K562 (cell line): ENCODE measurements around the gene DOCK4. TPM values are rescaled to one million over a fixed set of nuclear protein-coding genes. Genes with fewer than 3 reads are reported as not detected.
A peak's percentile ranks its signal among the peaks of the same experiment; 100 is the strongest.

Experiments
- ATAC-seq: fragments of 200-7000 bp; cut with Tn5 transposase; 3 replicates; pipeline ENCODE4 v1.9.1; 2020; ENCODE audit warnings: moderate library complexity
- BruUV-seq: library from RNA; stranded (reverse); fragments of 400-500 nt; replicated peaks from 2 replicates; lab custom pipeline; 2021; lab: Mats Ljungman, UMichigan
- CTCF ChIA-PET: fragments of 300-600 bp; formaldehyde crosslinking; extraction: SDS; loops from one replicate; lab custom pipeline; 2021; ENCODE audit warnings: low intra/inter-chr PET ratio; lab: Yijun Ruan, JAX
- POLR2A ChIA-PET: fragments of 300-600, 350-650 bp; sonication (Branson Sonifier 250); formaldehyde crosslinking; extraction: SDS; loops from one replicate; lab custom pipeline; 2021; ENCODE audit warnings: antibody characterized with exemption, inconsistent platforms; lab: Yijun Ruan, JAX
- DNase-seq, 4 experiments: peaks; one replicate each; pipeline versions ENCODE4 v3.0.0 to v3.0.0-alpha.2; 2011 to 2018; ENCODE audit warnings: low spot score in 3 of 4, mixed read lengths in 3 of 4; ENCODE audit errors: extremely low read depth in 1 of 4
- FAIRE-seq: peaks from 2 replicates; lab custom pipeline; 2011; peaks lifted over from hg19 to GRCh38; lab: Jason Lieb, UNC
- H2AFZ ChIP-seq: 2 replicates; pipeline ENCODE4 v1.6.0; 2011; ENCODE audit warnings: low read depth, low read length, control low read depth, inconsistent platforms
- H3K27ac ChIP-seq: fragments of 200-600 bp; 3 replicates; pipeline ENCODE4 v1.8.0; 2011; ENCODE audit warnings: low read depth, mild to moderate bottlenecking, control low read depth, inconsistent platforms, low read length, moderate library complexity, mixed read lengths; ENCODE audit errors: extremely low read depth
- H3K27me3 ChIP-seq, 2 experiments: fragments of 300-600 bp in 1 of 2; 2 replicates in 1 of 2; 3 replicates in 1 of 2; pipeline versions ENCODE4 v1.6.0 to v1.8.0; 2011; ENCODE audit warnings: inconsistent platforms in 2 of 2, low read length in 2 of 2, mild to moderate bottlenecking in 1 of 2, mixed read lengths in 1 of 2, moderate library complexity in 1 of 2; ENCODE audit not compliant: control insufficient read depth in 2 of 2, insufficient read depth in 2 of 2
- H3K36me3 ChIP-seq: fragments of 300-600 bp; 3 replicates; pipeline ENCODE4 v1.8.0; 2011; ENCODE audit warnings: mild to moderate bottlenecking, low read length, inconsistent platforms; ENCODE audit not compliant: control insufficient read depth, insufficient read depth
- H3K4me1 ChIP-seq, 2 experiments: fragments of 200-600 bp in 1 of 2; replicated peaks in 1 of 2; 2 replicates in 1 of 2; 3 replicates in 1 of 2; pipeline versions ENCODE4 v1.5.1 to v1.8.0; 2011; ENCODE audit warnings: inconsistent platforms in 2 of 2, low read length in 2 of 2, mild to moderate bottlenecking in 1 of 2, mixed read lengths in 1 of 2, moderate library complexity in 1 of 2; ENCODE audit not compliant: control insufficient read depth in 2 of 2, insufficient read depth in 2 of 2
- H3K4me2 ChIP-seq: 2 replicates; pipeline ENCODE4 v1.6.1; 2011; ENCODE audit warnings: low read length, control low read depth, inconsistent platforms, mixed read lengths; ENCODE audit not compliant: insufficient read depth
- H3K4me3 ChIP-seq: fragments of 200-600 bp; sonication (generic), shearing (Covaris generic); 2 replicates; pipeline ENCODE4 v1.5.1; 2016; ENCODE audit warnings: control low read depth, inconsistent platforms
- H3K79me2 ChIP-seq: fragments of 200-600 bp; 3 replicates; pipeline ENCODE4 v1.8.0; 2011; ENCODE audit warnings: low read length, inconsistent platforms; ENCODE audit not compliant: control insufficient read depth, insufficient read depth
- H3K9ac ChIP-seq, 2 experiments: 2 replicates each; pipeline versions ENCODE4 v1.6.0 to v1.6.1; 2011; ENCODE audit warnings: low read depth in 2 of 2, low read length in 2 of 2, control low read depth in 1 of 2, inconsistent platforms in 1 of 2, mild to moderate bottlenecking in 1 of 2, mixed read lengths in 1 of 2; ENCODE audit not compliant: insufficient read depth in 1 of 2
- H3K9me1 ChIP-seq: one replicate; pipeline ENCODE4 v1.6.0; 2011; ENCODE audit warnings: inconsistent platforms, mild to moderate bottlenecking, low read length, moderate library complexity; ENCODE audit not compliant: control insufficient read depth, insufficient read depth
- H3K9me3 ChIP-seq: replicated peaks from 2 replicates; pipeline ENCODE4 v1.5.1; 2011; ENCODE audit warnings: low read depth, low read length, inconsistent platforms; ENCODE audit not compliant: control insufficient read depth, insufficient read depth
- H4K20me1 ChIP-seq: replicated peaks from 2 replicates; pipeline ENCODE4 v1.6.1; 2011; ENCODE audit warnings: low read length, inconsistent platforms, mixed read lengths; ENCODE audit not compliant: control insufficient read depth, insufficient read depth
- BACH1 ChIP-seq: fragments of 200-800 bp; sonication (Bioruptor generic); IDR thresholded peaks from 2 replicates; pipeline ENCODE4 v1.6.1; 2016; ENCODE audit warnings: missing genetic modification characterization, missing compliant biosample characterization
- COPS2 ChIP-seq: fragments of 450-650 bp; conservative IDR thresholded peaks from 2 replicates; pipeline ENCODE4 v1.6.1; 2016; ENCODE audit warnings: mild to moderate bottlenecking, moderate library complexity
- HDAC3 ChIP-seq: fragments of 450-650 bp; IDR thresholded peaks from 2 replicates; pipeline ENCODE4 v1.6.1; 2018; ENCODE audit warnings: borderline replicate concordance, mild to moderate bottlenecking, moderate library complexity; ENCODE audit not compliant: partially characterized antibody
- PHB2 ChIP-seq: fragments of 450-650 bp; IDR thresholded peaks from 2 replicates; pipeline ENCODE4 v1.6.1; 2017; ENCODE audit warnings: low read depth
- ZNF699 ChIP-seq: fragments of 250-450 bp; sonication (Bioruptor Pico); IDR thresholded peaks from 2 replicates; pipeline ENCODE4 v1.8.0; 2021; ENCODE audit warnings: mild to moderate bottlenecking, moderate library complexity; ENCODE audit not compliant: insufficient replicate concordance
- WGBS: fragments of 100-300 bp; shearing (Covaris generic); methylation state at CpG from one replicate; pipeline ENCODE4 v1.1.6; 2016; ENCODE audit warnings: low coverage, mixed read lengths; ENCODE audit not compliant: insufficient coverage; ENCODE audit errors: missing lambda C conversion rate; 5-methylcytosine and 5-hydroxymethylcytosine counted together
- in situ Hi-C: fragments of 300-500 bp; cut with MboI; formaldehyde crosslinking; loops from 4 replicates; pipeline ENCODE4 v1.15.0; 2018; ENCODE audit warnings: inconsistent platforms, mixed read lengths
- intact Hi-C: fragments of 100-400 bp; cut with micrococcal nuclease; formaldehyde crosslinking; loops from 2 replicates; pipeline ENCODE4 v1.14.2; 2022
- polyA plus RNA-seq, 8 experiments: library from polyadenylated mRNA; depleted of rRNA in 4 of 8; stranded (reverse) in 5 of 8; unstranded in 3 of 8; fragments of >200 nt; fragmentation: Nextera tagmentation in 2 of 8; fragmentation: Illumina TruSeq in 1 of 8; extraction: Ambion mirVana in 2 of 8; extraction: Trizol in 1 of 8; gene quantifications; 2 replicates each; pipeline versions ENCODE4 v1.2.1 to v1.2.3, GENCODE V29; 2011 to 2014; ENCODE audit warnings: inconsistent platforms in 1 of 8, missing spikeins in 1 of 8
- total RNA-seq, 7 experiments: library from RNA; depleted of rRNA in 6 of 7; stranded (reverse); fragments of >200 nt in 6 of 7; fragmentation: Illumina TruSeq in 2 of 7; extraction: Trizol in 2 of 7; gene quantifications; 2 replicates each; pipeline versions ENCODE4 v1.2.1 to v1.2.3, GENCODE V29; 2011 to 2021; ENCODE audit warnings: low replicate concordance in 1 of 7
- TF ChIP-seq, protein P1 (sequence below): sonication (generic); formaldehyde crosslinking; IDR thresholded peaks from 2 replicates; pipeline ENCODE4 v1.8.1; 2023; ENCODE audit warnings: missing genetic modification reagents, mild to moderate bottlenecking, borderline replicate concordance
- TF ChIP-seq, protein P2 (sequence below): fragments of 250-450 bp; sonication (Bioruptor Pico); IDR thresholded peaks from 2 replicates; pipeline ENCODE4 v1.5.0; 2021; ENCODE audit warnings: mild to moderate bottlenecking, borderline replicate concordance
- TF ChIP-seq, protein P3 (sequence below): fragments of 250-450 bp; sonication (Bioruptor Pico); IDR thresholded peaks from 2 replicates; pipeline ENCODE4 v1.8.0; 2022; ENCODE audit warnings: inconsistent platforms, mild to moderate bottlenecking, moderate library complexity, borderline replicate concordance

DOCK4 gene
- total and polyA plus RNA-seq, 9 of the 15 experiments (the other 6 are each of a cell fraction or from before 2014, with no cell fraction given), result 0.42 to 5.7 (median 2.3) TPM

DNA sequence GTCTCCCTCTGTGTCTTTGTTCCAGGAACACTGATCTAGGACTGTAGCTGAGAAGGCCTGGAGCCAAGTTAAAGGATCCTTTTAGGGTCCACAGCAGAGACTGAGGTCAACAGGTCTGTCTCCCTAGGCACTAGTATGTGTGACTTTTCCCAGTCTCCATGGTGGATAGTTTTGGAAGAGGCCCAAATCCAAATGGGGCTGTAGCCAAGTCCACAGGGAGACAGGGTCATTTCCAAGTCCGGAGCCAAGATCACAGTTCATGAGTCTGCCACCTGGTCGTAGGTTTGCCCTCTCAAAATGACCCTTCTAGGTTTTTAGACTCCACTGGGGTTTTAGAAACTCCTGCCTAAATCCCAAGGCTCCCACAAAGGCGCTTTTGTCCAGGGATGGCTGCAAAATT is 17.1 kb upstream of the DOCK4 start (continued):
- TF ChIP-seq PHB2 (no peak), BACH1 (tag) (no peak), HDAC3 (no peak), COPS2 (no peak), ZNF699 (no peak)
- TF ChIP-seq, protein P1, sequence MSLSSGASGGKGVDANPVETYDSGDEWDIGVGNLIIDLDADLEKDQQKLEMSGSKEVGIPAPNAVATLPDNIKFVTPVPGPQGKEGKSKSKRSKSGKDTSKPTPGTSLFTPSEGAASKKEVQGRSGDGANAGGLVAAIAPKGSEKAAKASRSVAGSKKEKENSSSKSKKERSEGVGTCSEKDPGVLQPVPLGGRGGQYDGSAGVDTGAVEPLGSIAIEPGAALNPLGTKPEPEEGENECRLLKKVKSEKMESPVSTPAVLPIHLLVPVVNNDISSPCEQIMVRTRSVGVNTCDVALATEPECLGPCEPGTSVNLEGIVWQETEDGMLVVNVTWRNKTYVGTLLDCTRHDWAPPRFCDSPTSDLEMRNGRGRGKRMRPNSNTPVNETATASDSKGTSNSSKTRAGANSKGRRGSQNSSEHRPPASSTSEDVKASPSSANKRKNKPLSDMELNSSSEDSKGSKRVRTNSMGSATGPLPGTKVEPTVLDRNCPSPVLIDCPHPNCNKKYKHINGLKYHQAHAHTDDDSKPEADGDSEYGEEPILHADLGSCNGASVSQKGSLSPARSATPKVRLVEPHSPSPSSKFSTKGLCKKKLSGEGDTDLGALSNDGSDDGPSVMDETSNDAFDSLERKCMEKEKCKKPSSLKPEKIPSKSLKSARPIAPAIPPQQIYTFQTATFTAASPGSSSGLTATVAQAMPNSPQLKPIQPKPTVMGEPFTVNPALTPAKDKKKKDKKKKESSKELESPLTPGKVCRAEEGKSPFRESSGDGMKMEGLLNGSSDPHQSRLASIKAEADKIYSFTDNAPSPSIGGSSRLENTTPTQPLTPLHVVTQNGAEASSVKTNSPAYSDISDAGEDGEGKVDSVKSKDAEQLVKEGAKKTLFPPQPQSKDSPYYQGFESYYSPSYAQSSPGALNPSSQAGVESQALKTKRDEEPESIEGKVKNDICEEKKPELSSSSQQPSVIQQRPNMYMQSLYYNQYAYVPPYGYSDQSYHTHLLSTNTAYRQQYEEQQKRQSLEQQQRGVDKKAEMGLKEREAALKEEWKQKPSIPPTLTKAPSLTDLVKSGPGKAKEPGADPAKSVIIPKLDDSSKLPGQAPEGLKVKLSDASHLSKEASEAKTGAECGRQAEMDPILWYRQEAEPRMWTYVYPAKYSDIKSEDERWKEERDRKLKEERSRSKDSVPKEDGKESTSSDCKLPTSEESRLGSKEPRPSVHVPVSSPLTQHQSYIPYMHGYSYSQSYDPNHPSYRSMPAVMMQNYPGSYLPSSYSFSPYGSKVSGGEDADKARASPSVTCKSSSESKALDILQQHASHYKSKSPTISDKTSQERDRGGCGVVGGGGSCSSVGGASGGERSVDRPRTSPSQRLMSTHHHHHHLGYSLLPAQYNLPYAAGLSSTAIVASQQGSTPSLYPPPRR (CRISPR knock-in tag), result no peak

DNA sequence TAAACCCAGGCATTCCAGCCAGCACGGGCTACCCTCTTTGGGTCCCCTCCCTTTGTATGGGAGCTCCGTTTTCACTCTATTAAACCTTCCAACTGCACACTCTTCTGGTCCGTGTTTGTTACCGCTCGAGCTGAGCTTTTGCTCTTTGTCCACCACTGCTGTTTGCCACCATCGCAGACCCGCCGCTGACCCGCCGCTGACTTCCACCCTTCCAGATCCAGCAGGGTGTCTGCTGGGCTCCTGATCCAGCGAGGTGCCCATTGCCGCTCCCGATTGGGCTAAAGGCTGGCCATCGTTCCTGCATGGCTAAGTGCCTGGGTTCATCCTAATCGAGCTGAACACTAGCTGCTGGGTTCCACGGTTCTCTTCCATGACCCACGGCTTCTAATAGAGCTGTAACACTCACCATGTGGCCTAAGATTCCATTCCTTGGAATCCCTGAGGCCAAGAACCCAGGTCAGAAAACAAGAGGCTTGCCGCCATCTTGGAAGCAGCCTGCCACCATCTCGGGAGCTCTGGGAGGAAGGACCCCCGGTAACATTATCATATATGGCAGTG is 14.8 kb upstream of the DOCK4 start:
- Histone ChIP-seq H4K20me1 (no peaks in the 10 kb centered on the region), H3K79me2 (no peaks in the 10 kb centered on the region), H2AFZ (no peak overlapping the region), H3K27me3 (no peaks in the 10 kb centered on the region), H3K4me3 (no peak overlapping the region), H3K27ac (no peak overlapping the region), H3K9ac (no peak overlapping the region), H3K4me1 (no peaks in the 10 kb centered on the region), H3K9me1 (no peaks in the 10 kb centered on the region), H3K9me3 (no peaks in the 10 kb centered on the region), H3K4me2 (no peak overlapping the region), H3K36me3 (no peaks in the 10 kb centered on the region)
- BruUV-seq, result no TSS peak
- DNase-seq, result no peak
- in situ Hi-C loops (no loop called here), intact Hi-C loops (no loop called here)
- no peak for FAIRE-seq
- ChIA-PET CTCF (no interaction called here), POLR2A (interaction anchor here (0.8 kb wide), 2 partner anchors 13 to 291 kb away, joined by 3 to 5 read pairs; no protein-coding TSS in a partner anchor)
- no peak for ATAC-seq
- TF ChIP-seq, protein P2, sequence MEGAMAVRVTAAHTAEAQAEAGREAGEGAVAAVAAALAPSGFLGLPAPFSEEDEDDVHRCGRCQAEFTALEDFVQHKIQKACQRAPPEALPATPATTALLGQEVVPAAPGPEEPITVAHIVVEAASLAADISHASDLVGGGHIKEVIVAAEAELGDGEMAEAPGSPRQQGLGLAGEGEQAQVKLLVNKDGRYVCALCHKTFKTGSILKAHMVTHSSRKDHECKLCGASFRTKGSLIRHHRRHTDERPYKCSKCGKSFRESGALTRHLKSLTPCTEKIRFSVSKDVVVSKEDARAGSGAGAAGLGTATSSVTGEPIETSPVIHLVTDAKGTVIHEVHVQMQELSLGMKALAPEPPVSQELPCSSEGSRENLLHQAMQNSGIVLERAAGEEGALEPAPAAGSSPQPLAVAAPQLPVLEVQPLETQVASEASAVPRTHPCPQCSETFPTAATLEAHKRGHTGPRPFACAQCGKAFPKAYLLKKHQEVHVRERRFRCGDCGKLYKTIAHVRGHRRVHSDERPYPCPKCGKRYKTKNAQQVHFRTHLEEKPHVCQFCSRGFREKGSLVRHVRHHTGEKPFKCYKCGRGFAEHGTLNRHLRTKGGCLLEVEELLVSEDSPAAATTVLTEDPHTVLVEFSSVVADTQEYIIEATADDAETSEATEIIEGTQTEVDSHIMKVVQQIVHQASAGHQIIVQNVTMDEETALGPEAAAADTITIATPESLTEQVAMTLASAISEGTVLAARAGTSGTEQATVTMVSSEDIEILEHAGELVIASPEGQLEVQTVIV (CRISPR knock-in tag), result no peak
- TF ChIP-seq, protein P3, sequence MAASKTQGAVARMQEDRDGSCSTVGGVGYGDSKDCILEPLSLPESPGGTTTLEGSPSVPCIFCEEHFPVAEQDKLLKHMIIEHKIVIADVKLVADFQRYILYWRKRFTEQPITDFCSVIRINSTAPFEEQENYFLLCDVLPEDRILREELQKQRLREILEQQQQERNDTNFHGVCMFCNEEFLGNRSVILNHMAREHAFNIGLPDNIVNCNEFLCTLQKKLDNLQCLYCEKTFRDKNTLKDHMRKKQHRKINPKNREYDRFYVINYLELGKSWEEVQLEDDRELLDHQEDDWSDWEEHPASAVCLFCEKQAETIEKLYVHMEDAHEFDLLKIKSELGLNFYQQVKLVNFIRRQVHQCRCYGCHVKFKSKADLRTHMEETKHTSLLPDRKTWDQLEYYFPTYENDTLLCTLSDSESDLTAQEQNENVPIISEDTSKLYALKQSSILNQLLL (CRISPR knock-in tag), result peak; percentile 91
- WGBS, result 48% methylated on average over 20 of the region's 20 CpGs
